HCT116 (cell line): ENCODE measurements around the gene HOOK1. TPM values are rescaled to one million over a fixed set of nuclear protein-coding genes. Genes with fewer than 3 reads are reported as not detected.

Source experiments
- ATAC-seq: fragments of 200-7000 bp; cut with Tn5 transposase; 2 replicates; pipeline ENCODE4 v1.9.1; 2020; ENCODE audit warnings: mild to moderate bottlenecking, moderate library complexity
- Bru-seq: library from RNA; stranded (reverse); fragments of 400-500 nt; gene quantifications from one replicate; lab custom pipeline; 2021; lab: Mats Ljungman, UMichigan
- BruChase-seq, 2 experiments: library from RNA; stranded (reverse); fragments of 400-500 nt; gene quantifications; one replicate each; lab custom pipeline; 2021; lab: Mats Ljungman, UMichigan
- BruUV-seq: library from RNA; stranded (reverse); fragments of 400-500 nt; replicated peaks from 2 replicates; lab custom pipeline; 2021; lab: Mats Ljungman, UMichigan
- CTCF ChIA-PET: fragments of 300-600 bp; sonication (Branson Sonifier 250); formaldehyde crosslinking; loops from one replicate; lab custom pipeline; 2021; ENCODE audit warnings: antibody characterized with exemption; lab: Charles Lee
- POLR2A ChIA-PET: fragments of 300-600, 350-600 bp; sonication (Branson Sonifier 250); formaldehyde crosslinking; loops from one replicate; lab custom pipeline; 2021; ENCODE audit warnings: antibody characterized with exemption; lab: Charles Lee
- RAD21 ChIA-PET, 2 experiments: fragments of 300-600 bp; sonication (Branson Sonifier 250); formaldehyde crosslinking; loops; one replicate each; lab custom pipeline; 2023; ENCODE audit warnings: low total read pairs in 2 of 2; ENCODE audit not compliant: uncharacterized antibody in 2 of 2, unreplicated experiment in 2 of 2, low non-redundant PET in 1 of 2; lab: Charles Lee
- DNase-seq: peaks from one replicate; pipeline ENCODE4 v3.0.0-alpha.2; 2010; ENCODE audit warnings: low read depth, low spot score
- H2AFZ ChIP-seq: fragments of 200-600 bp; shearing (Covaris generic), sonication (generic); 2 replicates; pipeline ENCODE4 v1.6.1; 2017; ENCODE audit warnings: low read depth, mixed run types, mixed read lengths, antibody characterized with exemption, low read length; ENCODE audit not compliant: poor library complexity, severe bottlenecking
- H3K27ac ChIP-seq: 2 replicates; pipeline ENCODE4 v1.5.1; 2012; ENCODE audit warnings: low read depth, low read length
- H3K27me3 ChIP-seq: fragments of 200-600 bp; sonication (generic); 2 replicates; pipeline ENCODE4 v1.6.1; 2016; ENCODE audit warnings: mixed run types, low read length, mixed read lengths; ENCODE audit not compliant: insufficient read depth
- H3K36me3 ChIP-seq, 2 experiments: fragments of 200-500 bp in 1 of 2; fragments of 200-600 bp in 1 of 2; sonication (Bioruptor generic) in 1 of 2; sonication (generic) in 1 of 2; 2 replicates each; pipeline versions ENCODE4 v1.5.1 to v1.6.1; 2014 to 2016; ENCODE audit warnings: low read length in 2 of 2, inconsistent platforms in 1 of 2, mixed read lengths in 1 of 2, mixed run types in 1 of 2; ENCODE audit not compliant: insufficient read depth in 2 of 2, control insufficient read depth in 1 of 2
- H3K4me1 ChIP-seq, 2 experiments: fragments of 200-600 bp in 1 of 2; sonication (generic) in 1 of 2; 2 replicates each; pipeline versions ENCODE4 v1.5.1 to v1.6.1; 2012 to 2017; ENCODE audit warnings: low read length in 2 of 2, inconsistent platforms in 1 of 2, mild to moderate bottlenecking in 1 of 2, mixed read lengths in 1 of 2, mixed run types in 1 of 2, moderate library complexity in 1 of 2; ENCODE audit not compliant: insufficient read depth in 2 of 2, control insufficient read depth in 1 of 2
- H3K4me2 ChIP-seq: fragments of 200-600 bp; sonication (generic); 2 replicates; pipeline ENCODE4 v1.6.1; 2017; ENCODE audit warnings: mixed run types, low read length, mixed read lengths
- H3K4me3 ChIP-seq, 2 experiments: fragments of 200-600 bp in 1 of 2; sonication (generic) in 1 of 2; replicated peaks in 1 of 2; 2 replicates each; pipeline ENCODE4 v1.5.1; 2011 to 2016; ENCODE audit warnings: low read length in 2 of 2, control low read depth in 1 of 2, low read depth in 1 of 2, mild to moderate bottlenecking in 1 of 2, mixed read lengths in 1 of 2, mixed run types in 1 of 2
- H3K79me2 ChIP-seq: fragments of 200-600 bp; sonication (generic); 2 replicates; pipeline ENCODE4 v1.6.1; 2017; ENCODE audit warnings: mild to moderate bottlenecking, mixed run types, low read length, moderate library complexity, mixed read lengths; ENCODE audit not compliant: insufficient read depth
- H3K9ac ChIP-seq: fragments of 200-600 bp; sonication (generic); 2 replicates; pipeline ENCODE4 v1.6.1; 2016; ENCODE audit warnings: low read length, mixed read lengths
- H3K9me2 ChIP-seq: fragments of 200-600 bp; sonication (generic), shearing (Covaris generic); 2 replicates; pipeline ENCODE4 v1.6.1; 2017; ENCODE audit warnings: mixed run types, mild to moderate bottlenecking, moderate library complexity; ENCODE audit not compliant: insufficient read depth
- H3K9me3 ChIP-seq, 2 experiments: fragments of 200-500 bp in 1 of 2; fragments of 200-600 bp in 1 of 2; sonication (Bioruptor generic) in 1 of 2; sonication (generic) in 1 of 2; 2 replicates each; pipeline ENCODE4 v1.6.1; 2014 to 2017; ENCODE audit warnings: low read length in 2 of 2, mixed read lengths in 2 of 2, inconsistent platforms in 1 of 2, low read depth in 1 of 2, mild to moderate bottlenecking in 1 of 2, mixed run types in 1 of 2, moderate library complexity in 1 of 2; ENCODE audit not compliant: control insufficient read depth in 1 of 2, insufficient read depth in 1 of 2
- H4K20me1 ChIP-seq: fragments of 200-600 bp; sonication (generic), shearing (Covaris generic); 2 replicates; pipeline ENCODE4 v1.6.1; 2017; ENCODE audit warnings: mixed run types, mild to moderate bottlenecking, moderate library complexity; ENCODE audit not compliant: insufficient read depth
- CBX3 ChIP-seq: IDR thresholded peaks from 2 replicates; pipeline ENCODE4 v1.6.1; 2012; ENCODE audit warnings: low read depth
- ZFX ChIP-seq: fragments of 450-650 bp; IDR thresholded peaks from 2 replicates; pipeline ENCODE4 v1.6.1; 2017
- ZNF274 ChIP-seq: fragments of 200-500 bp; sonication (Bioruptor generic); IDR thresholded peaks from 2 replicates; pipeline ENCODE4 v1.6.1; 2014; ENCODE audit warnings: mild to moderate bottlenecking, low read depth, low read length, inconsistent platforms
- intact Hi-C: fragments of 100-400 bp; cut with micrococcal nuclease; formaldehyde crosslinking; loops from 2 replicates; pipeline ENCODE4 v1.10.0; 2022
- long read RNA-seq: library from polyadenylated mRNA; unstranded; transcript quantifications from one replicate; pipeline ENCODE4 v2.0.0, GENCODE V29; 2021; ENCODE audit not compliant: unreplicated experiment
- polyA plus RNA-seq: library from polyadenylated mRNA; unstranded; fragments of >200 nt; gene quantifications from 2 replicates; pipeline ENCODE4 v1.2.1, GENCODE V29; 2012; ENCODE audit warnings: missing spikeins
- total RNA-seq: library from RNA; stranded (reverse); gene quantifications from one replicate; pipeline ENCODE4 v1.2.1, GENCODE V29; 2021; ENCODE audit not compliant: unreplicated experiment
- TF ChIP-seq, protein P1 (sequence below): IDR thresholded peaks from 2 replicates; pipeline ENCODE4 v1.6.1; 2012
- TF ChIP-seq, protein P2 (sequence below): IDR thresholded peaks from 2 replicates; pipeline ENCODE4 v1.6.1; 2012

Gene HOOK1
- total RNA-seq (30.9 TPM), Bru-seq, nascent RNA (percentile 79 among the genes with signal in this experiment), BruChase-seq, experiment 1, labeled RNA remaining after a 6-hour chase (percentile 90 among the genes with signal in this experiment), BruChase-seq, experiment 2, labeled RNA remaining after a 2-hour chase (percentile 82 among the genes with signal in this experiment)
- 9.4 and 9.6 TPM in 2 replicates for polyA plus RNA-seq
- long read RNA-seq, full-length matches to known transcripts: 25 of 36 reads
- long read RNA-seq, partial matches to known transcripts: 5 of 36 reads
- long read RNA-seq, other reads (novel, unspliced or antisense): 6 of 36 reads

DNA sequence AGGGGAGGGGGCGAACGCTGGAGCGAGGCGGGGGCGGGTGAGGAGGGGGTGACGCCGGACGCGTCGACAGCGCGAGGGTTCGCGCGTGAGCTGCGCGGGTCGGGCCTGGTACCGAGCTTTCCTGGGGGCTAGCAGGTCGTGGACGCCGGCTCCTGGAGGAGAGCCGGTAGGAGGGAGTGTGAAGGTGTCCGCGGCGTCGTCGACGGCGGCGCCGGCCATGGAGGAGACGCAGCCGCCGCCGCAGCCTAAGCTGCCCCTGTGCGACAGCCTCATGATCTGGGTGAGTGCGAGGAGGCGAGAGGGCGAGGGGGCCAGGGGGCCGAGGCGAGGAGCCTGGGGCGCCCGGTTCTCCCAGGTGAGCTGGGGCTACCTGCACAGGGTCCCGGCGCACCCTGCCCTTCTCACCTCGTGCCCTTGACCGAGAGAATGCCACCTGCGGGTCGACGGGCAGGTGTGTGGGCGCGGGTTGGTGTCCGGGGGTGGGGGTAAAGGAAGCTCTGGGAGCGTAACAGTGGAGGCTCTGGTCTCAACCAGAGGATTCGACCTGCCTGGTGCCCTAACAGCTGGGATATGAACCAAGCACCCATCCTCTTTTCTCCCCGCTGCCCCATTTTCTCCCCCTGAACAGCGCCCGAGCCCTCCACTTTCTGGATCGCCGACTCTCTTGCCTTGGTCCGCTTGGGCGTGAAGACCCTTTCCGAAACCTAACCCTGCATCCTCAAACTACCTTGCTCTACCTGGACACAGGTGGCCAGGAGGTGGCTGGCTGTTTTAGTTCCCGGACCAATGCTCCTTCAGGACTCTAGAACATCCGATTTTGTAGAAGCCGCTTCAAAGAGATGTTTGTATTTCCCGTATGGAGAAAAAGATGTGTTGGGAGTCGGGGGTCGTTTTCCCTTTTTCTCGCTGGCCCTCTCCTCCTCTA lies at the start of gene HOOK1:
TSS of gene HOOK1 (plus strand) at position 49 of the 925 bp plus-strand sequence. CDS start at position 218, 169 bp downstream.
- H3K4me2 ChIP-seq: peak within 1 kb of the TSS; percentile 92
- no peaks in the 10 kb centered on the region for H3K27me3 ChIP-seq
- no peaks in the 10 kb centered on the region for H4K20me1 ChIP-seq
- intact Hi-C loops: no loop called here
- ChIA-PET RAD21 (interaction anchor here in 1 of 2 experiments (0.7 kb wide), 1 partner anchor 933 kb away, joined by 3 read pairs; no protein-coding TSS in a partner anchor), POLR2A (interaction anchor here (1.8 to 1.9 kb wide), 2 partner anchors 8 to 10 kb away, joined by 4 to 6 read pairs; no protein-coding TSS in a partner anchor), CTCF (interaction anchor here (1.2 kb wide), 1 partner anchor 35 kb away, joined by 3 read pairs; no protein-coding TSS in a partner anchor)
- DNase-seq (no peak), ATAC-seq (peak; percentile 54)
- no peaks in the 10 kb centered on the region for H3K9me3 ChIP-seq
- BruUV-seq: no TSS peak
- no peaks in the 10 kb centered on the region for H3K36me3 ChIP-seq
- peak within 1 kb of the TSS; percentile 45 for H2AFZ ChIP-seq
- H3K4me1 ChIP-seq: peaks cover 2 to 23% of the 10 kb centered on the region in 2 experiments
- TF ChIP-seq ZNF274 (no peak), ZFX (0 out of 2 replicates have a peak, but pooled peaks have one; percentile 21), CBX3 (no peak; the same call in 1 of the 2 replicates)
- TF ChIP-seq, protein P1, sequence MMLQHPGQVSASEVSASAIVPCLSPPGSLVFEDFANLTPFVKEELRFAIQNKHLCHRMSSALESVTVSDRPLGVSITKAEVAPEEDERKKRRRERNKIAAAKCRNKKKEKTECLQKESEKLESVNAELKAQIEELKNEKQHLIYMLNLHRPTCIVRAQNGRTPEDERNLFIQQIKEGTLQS: no peak
- TF ChIP-seq, protein P2, sequence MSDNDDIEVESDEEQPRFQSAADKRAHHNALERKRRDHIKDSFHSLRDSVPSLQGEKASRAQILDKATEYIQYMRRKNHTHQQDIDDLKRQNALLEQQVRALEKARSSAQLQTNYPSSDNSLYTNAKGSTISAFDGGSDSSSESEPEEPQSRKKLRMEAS: peak; percentile 63
- H3K4me3 ChIP-seq: peak within 1 kb of the TSS; percentile 67 to 72
- peak within 1 kb of the TSS; percentile 44; the same call in 1 of the 2 replicates for H3K27ac ChIP-seq
- H3K9me2 ChIP-seq: no peaks in the 10 kb centered on the region
- H3K79me2 ChIP-seq: peaks cover 48% of the 10 kb centered on the region
- H3K9ac ChIP-seq: peak within 1 kb of the TSS; percentile 70
